ENCODE measurements around the gene DDX11.
"Not testable (repeated sequence)": the region's sequence is repeated elsewhere in the genome, so short reads cannot be mapped to it uniquely, and the experiment has no call there.

DNA sequence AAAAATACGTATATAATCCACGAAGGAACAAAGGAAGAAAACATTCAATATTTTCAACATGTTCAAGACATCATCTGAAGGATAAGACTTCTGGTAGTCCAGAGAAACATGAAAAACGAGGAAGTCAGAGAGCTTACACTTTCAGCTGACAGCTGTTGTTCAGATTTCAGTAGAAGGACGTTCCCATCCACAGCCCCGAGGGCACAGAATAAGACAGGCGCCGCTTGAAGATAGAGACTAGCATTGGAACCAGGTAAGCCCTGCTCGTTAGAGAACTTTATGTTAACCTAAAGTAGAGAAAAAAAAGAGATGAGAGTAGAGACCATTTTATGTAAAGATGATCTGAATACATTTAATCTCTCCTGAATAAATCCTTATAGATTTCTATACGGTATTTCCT, 71.1 kb downstream of the DDX11 start:
- not testable (repeated sequence) for TF ChIP-seq CHD1 (IDR thresholded peaks at IDR 0.05; ENCODE audit: low read depth, low read length); CTCF (conservative IDR thresholded peaks at IDR 0.05; ENCODE audit: low read depth, low read length); MAFK (IDR thresholded peaks at IDR 0.05; ENCODE audit: low read depth, low read length); USF2 (IDR thresholded peaks at IDR 0.05; ENCODE audit: low read depth, low read length); POLR2A (IDR thresholded peaks at IDR 0.05; ENCODE audit: low read depth, low read length)

Measured in IMR-90 (cell line).